Glomerular visceral epithelial cell (primary cell): ENCODE measurements around the gene OXCT2.

Experiments used
- DNase-seq: peaks from one replicate; pipeline ENCODE4 v3.0.0-alpha.2; 2016; ENCODE audit errors: extremely low spot score

Gene OXCT2

DNA sequence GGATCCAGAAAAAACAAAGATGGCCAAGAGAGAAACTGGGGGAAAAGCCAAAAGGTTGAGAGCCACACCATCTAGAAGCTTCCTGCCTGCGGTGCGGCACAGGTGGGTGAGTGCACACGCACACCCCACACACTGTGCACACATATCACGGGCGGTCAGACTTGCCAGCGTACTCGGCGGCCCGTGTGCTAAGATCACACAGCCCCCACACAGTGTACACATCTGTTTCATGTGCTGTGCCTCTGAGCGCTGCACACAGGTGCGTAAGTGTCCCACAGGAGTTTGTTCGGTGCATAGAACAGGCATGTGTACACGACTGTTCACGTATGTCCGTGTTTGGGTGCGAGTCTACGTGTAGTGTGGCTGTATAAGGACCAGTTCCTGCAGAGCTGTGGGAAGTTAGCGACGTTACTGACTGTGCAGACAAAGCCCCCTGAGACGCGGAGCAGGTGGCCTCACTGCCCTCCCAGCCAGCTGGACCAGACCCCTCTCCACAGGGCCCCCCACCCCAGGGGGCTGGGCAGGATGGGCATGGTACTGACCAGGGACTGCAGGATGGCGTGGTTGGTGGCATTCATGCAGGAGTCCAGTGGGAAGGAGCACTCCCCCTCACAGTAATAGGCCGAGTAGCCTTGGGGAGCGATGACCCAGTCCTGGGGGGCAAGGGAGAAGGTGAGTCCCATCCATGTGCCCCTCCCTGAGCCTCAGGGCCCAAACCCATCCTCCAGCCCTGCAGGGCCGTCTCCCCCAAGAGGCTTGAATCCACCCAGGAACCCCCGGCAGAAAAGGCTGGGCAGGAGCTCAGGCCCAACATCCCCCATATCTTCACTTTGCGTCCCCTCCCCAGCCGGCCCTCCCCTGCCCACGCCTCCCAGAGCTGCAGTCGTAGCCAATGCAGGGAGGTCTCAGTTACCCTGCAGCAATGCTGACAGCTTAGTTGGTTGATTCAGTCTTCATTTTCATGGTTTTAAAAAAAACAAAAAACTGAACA is 8.3 kb downstream of the OXCT2 start:
- no peak for DNase-seq

GRCh38 chr1:39761557-39762260 is 9.4 kb downstream of the OXCT2 start:
- no peak for DNase-seq

DNA sequence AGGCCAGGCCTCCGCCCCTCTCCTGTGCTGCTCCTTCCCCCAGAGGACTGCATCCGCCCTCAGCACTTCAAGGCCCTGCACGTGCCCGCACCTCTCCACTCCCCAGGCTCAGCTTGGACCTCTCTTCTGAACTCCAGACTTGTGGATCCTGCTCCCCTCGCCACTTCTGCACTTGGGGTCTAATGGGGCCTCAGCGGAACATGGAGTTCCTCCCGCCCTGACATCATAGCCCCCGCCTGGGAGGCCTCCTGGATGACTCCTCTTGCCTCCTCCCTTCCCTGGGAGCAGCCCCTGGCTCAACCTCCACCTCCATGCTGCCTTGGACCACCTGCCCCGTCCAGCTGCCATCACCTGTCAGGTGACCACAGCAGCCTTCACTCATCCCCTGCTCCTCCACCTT is 10.1 kb downstream of the OXCT2 start:
- no peak for DNase-seq

GRCh38 chr1:39760074-39761008 is 10.8 kb downstream of the OXCT2 start:
- no peak for DNase-seq

GRCh38 chr1:39759436-39759726 is 11.8 kb downstream of the OXCT2 start:
- no peak for DNase-seq

GRCh38 chr1:39758556-39759435 is 12.4 kb downstream of the OXCT2 start:
- no peak for DNase-seq

DNA sequence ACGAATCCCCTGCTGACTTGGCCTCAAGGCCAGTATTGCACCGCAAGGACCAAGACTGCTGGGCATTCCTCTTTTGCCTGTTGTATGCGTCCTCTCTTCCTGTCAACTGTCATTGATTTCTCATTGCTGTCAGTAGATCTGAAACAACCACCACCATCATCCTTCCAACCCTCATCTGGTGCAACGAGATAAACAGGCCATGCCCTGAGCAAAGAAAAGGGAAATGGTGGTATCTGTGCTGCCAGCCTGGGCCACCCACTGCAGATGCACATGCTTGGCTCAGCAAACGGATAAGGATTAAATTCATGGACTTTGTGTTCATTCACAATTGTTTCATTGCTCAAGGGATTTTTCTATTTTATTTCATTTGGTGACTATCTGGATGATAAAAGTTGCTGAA is 13.6 kb downstream of the OXCT2 start:
- no peak for DNase-seq

DNA sequence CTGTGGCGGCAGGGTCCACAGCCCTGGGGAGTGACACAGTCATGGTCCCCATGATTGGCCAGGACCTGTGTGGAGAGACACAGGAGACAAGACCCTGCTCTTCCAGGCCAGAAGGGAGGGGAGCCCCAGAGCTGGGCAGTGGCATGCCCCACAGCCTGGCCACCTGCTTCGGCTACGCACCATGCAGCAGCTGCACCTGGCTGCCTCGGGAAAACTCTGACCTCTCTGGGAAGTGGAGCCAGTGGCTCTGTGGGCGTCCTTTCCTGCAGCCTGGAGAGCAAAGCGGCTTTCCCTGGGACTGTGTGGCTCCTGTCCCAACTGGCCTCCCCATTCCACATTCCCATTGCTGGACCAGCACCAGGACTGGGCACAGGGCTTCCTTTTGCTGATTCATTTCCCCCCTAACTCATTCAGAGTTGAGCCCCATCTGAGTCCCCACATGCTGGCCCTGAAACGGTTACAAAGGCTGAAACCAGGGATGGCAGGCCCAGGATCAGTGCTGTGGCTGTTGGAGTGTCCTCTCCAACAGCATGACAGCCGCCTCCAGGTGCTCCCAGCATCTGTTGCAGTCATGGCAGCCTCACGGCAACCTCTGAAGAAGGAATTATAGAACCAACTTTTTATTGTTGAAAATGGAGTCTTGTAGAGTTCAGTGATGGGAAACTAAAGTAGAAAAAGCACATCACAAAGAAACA is 15.0 kb downstream of the OXCT2 start:
- no peak for DNase-seq

GRCh38 chr1:39754906-39755504 is 16.1 kb downstream of the OXCT2 start:
- DNase-seq = no peak

DNA sequence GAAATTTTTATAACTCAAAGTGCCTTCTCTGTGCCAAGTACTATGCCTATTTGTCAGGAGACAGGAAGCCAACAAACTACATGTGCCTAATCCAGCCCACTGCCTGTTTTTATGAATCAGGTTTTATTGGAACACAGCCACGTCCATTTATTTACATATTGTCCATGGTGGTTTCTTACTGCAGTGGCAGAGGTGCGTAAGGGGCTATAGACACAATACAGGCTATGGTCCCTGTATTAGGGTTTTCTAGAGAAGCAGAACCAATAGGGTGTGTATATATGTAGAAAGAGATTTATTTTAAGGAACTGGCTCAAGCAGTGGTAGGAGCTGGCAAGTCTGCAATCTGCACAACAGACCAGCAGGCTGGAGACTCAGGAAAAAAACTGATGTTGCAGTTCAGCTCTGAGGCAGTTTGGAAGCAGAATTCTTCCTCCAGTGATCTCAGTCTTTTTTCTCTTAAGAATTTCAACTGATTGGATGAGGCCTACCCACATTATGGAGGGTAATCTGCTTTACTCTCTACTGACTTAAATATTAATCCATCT is 17.1 kb downstream of the OXCT2 start:
- DNase-seq = no peak

GRCh38 chr1:39753132-39754025 is 17.8 kb downstream of the OXCT2 start:
- no peak for DNase-seq

- DNase-seq = no peak
These were observed 18.4 kb downstream of the OXCT2 start for GRCh38 chr1:39752703-39753102.

GRCh38 chr1:39751595-39751994 is 19.6 kb downstream of the OXCT2 start:
- DNase-seq = no peak

GRCh38 chr1:39745016-39745670 is 26.0 kb downstream of the OXCT2 start:
- no peak for DNase-seq

- peak; percentile 89 for DNase-seq
These were observed 32.4 kb downstream of the OXCT2 start, which contains the start of gene PPIE for GRCh38 chr1:39738622-39739366. Gene PPIE, plus strand, starts transcription at chr1:39738882. Its CDS starts 19 bp downstream, at chr1:39738901.

GRCh38 chr1:39737546-39738169 is 33.5 kb downstream of the OXCT2 start:
- peak; percentile 75 for DNase-seq

- DNase-seq = peak; percentile 41
These were observed 35.4 kb downstream of the OXCT2 start for GRCh38 chr1:39735731-39736130.
